ENCODE data around the gene LAMA3.

The LAMA3 gene

GRCh38 chr18:23903971-23904370, 214.7 kb downstream of the LAMA3 start:
- Histone ChIP-seq H3K9me3 (ENCODE audit: control insufficient read depth in 2 of 2, low read length in 2 of 2) (no peaks in the 10 kb centered on the region), H3K36me3 (ENCODE audit: control insufficient read depth in 2 of 2, insufficient read depth in 2 of 2, low read length in 2 of 2) (peaks cover 7 to 22% of the 10 kb centered on the region in 2 donors), H3K27ac (ENCODE audit: low read depth in 2 of 2, low read length in 2 of 2) (no peak overlapping the region), H3K4me3 (ENCODE audit: low read length in 2 of 2) (no peak overlapping the region), H3K9ac (ENCODE audit: low read depth in 1 of 2, low read length in 2 of 2) (no peak overlapping the region), H3K4me1 (ENCODE audit: control insufficient read depth in 2 of 2, insufficient read depth in 2 of 2, low read length in 2 of 2) (no peaks in the 10 kb centered on the region), H3K27me3 (ENCODE audit: control insufficient read depth in 2 of 2, insufficient read depth in 2 of 2, low read length in 2 of 2) (no peaks in the 10 kb centered on the region)

DNA sequence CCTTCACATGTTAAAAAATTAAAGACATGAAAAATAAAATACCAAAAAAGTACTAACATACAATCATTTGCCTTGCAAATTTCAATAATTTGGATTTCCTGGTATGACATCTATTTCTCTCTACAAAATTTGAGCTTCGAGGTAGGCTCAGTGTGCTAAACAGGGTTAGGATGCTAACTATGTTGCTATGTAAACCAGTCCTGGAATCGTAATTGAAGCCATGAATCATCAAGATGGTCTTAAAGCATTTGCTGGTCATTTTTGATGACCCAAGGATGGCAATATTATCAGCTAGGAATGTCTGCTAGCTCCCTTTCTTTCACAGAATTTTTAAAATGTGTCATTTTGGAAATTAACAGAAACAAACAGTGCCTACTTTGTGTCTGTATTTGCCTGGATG, 217.4 kb downstream of the LAMA3 start:
- H3K4me1 ChIP-seq (ENCODE audit: control insufficient read depth in 2 of 2, insufficient read depth in 2 of 2, low read length in 2 of 2): no peaks in the 10 kb centered on the region
- no peaks in the 10 kb centered on the region for H3K9me3 ChIP-seq (ENCODE audit: control insufficient read depth in 2 of 2, low read length in 2 of 2)
- no peak overlapping the region for H3K9ac ChIP-seq (ENCODE audit: low read depth in 1 of 2, low read length in 2 of 2)
- no peaks in the 10 kb centered on the region for H3K27me3 ChIP-seq (ENCODE audit: control insufficient read depth in 2 of 2, insufficient read depth in 2 of 2, low read length in 2 of 2)
- H3K4me3 ChIP-seq (ENCODE audit: low read length in 2 of 2): no peak overlapping the region
- peaks cover 6 to 29% of the 10 kb centered on the region in 2 donors for H3K36me3 ChIP-seq (ENCODE audit: control insufficient read depth in 2 of 2, insufficient read depth in 2 of 2, low read length in 2 of 2)
- H3K27ac ChIP-seq (ENCODE audit: low read depth in 2 of 2, low read length in 2 of 2): no peak overlapping the region

DNA sequence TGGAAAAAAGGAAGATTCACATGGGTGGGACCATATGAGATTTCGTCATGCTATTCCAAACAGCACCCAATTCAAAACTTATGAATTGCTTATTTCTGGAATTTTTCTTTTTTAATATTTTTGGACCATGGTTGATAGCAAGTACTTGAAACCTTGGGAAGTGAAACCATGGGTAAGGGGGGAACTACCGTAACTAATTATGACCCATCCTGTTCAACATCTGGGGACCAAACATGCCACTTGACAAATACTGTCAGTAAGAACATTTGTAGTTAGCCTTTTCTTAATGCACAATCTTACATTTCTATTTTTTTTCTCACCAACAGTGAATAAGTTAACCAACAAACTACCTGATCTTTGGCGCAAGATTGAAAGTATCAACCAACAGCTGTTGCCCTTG, 219.6 kb downstream of the LAMA3 start:
- no peaks in the 10 kb centered on the region for H3K27me3 ChIP-seq (ENCODE audit: control insufficient read depth in 2 of 2, insufficient read depth in 2 of 2, low read length in 2 of 2)
- H3K27ac ChIP-seq (ENCODE audit: low read depth in 2 of 2, low read length in 2 of 2): no peak overlapping the region
- H3K9ac ChIP-seq (ENCODE audit: low read depth in 1 of 2, low read length in 2 of 2): no peak overlapping the region
- no peaks in the 10 kb centered on the region for H3K4me1 ChIP-seq (ENCODE audit: control insufficient read depth in 2 of 2, insufficient read depth in 2 of 2, low read length in 2 of 2)
- H3K9me3 ChIP-seq (ENCODE audit: control insufficient read depth in 2 of 2, low read length in 2 of 2): no peaks in the 10 kb centered on the region
- no peak overlapping the region for H3K4me3 ChIP-seq (ENCODE audit: low read length in 2 of 2)
- H3K36me3 ChIP-seq (ENCODE audit: control insufficient read depth in 2 of 2, insufficient read depth in 2 of 2, low read length in 2 of 2): peaks cover 16 to 29% of the 10 kb centered on the region in 2 donors

GRCh38 chr18:23910032-23910431, 220.8 kb downstream of the LAMA3 start:
- H3K27ac ChIP-seq (ENCODE audit: low read depth in 2 of 2, low read length in 2 of 2): no peak overlapping the region
- H3K9ac ChIP-seq (ENCODE audit: low read depth in 1 of 2, low read length in 2 of 2): no peak overlapping the region
- H3K4me3 ChIP-seq (ENCODE audit: low read length in 2 of 2): no peak overlapping the region
- H3K36me3 ChIP-seq (ENCODE audit: control insufficient read depth in 2 of 2, insufficient read depth in 2 of 2, low read length in 2 of 2): peaks cover 13 to 24% of the 10 kb centered on the region in 2 donors
- H3K9me3 ChIP-seq (ENCODE audit: control insufficient read depth in 2 of 2, low read length in 2 of 2): no peaks in the 10 kb centered on the region
- no peaks in the 10 kb centered on the region for H3K27me3 ChIP-seq (ENCODE audit: control insufficient read depth in 2 of 2, insufficient read depth in 2 of 2, low read length in 2 of 2)
- H3K4me1 ChIP-seq (ENCODE audit: control insufficient read depth in 2 of 2, insufficient read depth in 2 of 2, low read length in 2 of 2): no peaks in the 10 kb centered on the region

DNA sequence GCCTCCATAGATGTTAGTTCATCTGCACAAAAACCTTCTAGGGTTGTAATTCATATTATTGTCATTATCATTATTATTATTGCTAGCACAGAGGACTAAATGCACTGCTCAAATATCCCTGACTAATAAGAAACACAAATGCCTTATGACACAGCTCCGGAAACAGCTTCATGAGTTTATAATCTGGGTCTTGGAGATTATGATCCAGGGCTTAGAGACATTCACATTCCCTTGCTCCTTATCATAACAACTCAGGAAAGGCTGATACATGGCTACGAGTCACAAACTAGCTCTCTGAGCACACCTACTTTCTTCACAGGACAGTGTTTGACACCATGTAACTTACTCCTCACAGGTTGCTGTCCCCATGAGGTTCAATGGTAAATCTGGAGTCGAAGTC, 223.1 kb downstream of the LAMA3 start:
- Histone ChIP-seq H3K4me3 (ENCODE audit: low read length in 2 of 2) (no peak overlapping the region), H3K9me3 (ENCODE audit: control insufficient read depth in 2 of 2, low read length in 2 of 2) (no peaks in the 10 kb centered on the region), H3K27me3 (ENCODE audit: control insufficient read depth in 2 of 2, insufficient read depth in 2 of 2, low read length in 2 of 2) (no peaks in the 10 kb centered on the region), H3K36me3 (ENCODE audit: control insufficient read depth in 2 of 2, insufficient read depth in 2 of 2, low read length in 2 of 2) (peaks cover 13% of the 10 kb centered on the region in 2 donors), H3K27ac (ENCODE audit: low read depth in 2 of 2, low read length in 2 of 2) (no peak overlapping the region), H3K9ac (ENCODE audit: low read depth in 1 of 2, low read length in 2 of 2) (no peak overlapping the region), H3K4me1 (ENCODE audit: control insufficient read depth in 2 of 2, insufficient read depth in 2 of 2, low read length in 2 of 2) (no peaks in the 10 kb centered on the region)

GRCh38 chr18:23916338-23916737, 227.1 kb downstream of the LAMA3 start:
- peaks cover 6 to 13% of the 10 kb centered on the region in 2 donors for H3K36me3 ChIP-seq (ENCODE audit: control insufficient read depth in 2 of 2, insufficient read depth in 2 of 2, low read length in 2 of 2)

GRCh38 chr18:23918395-23919032, 229.3 kb downstream of the LAMA3 start:
- Histone ChIP-seq H3K4me1 (ENCODE audit: control insufficient read depth in 2 of 2, insufficient read depth in 2 of 2, low read length in 2 of 2) (no peaks in the 10 kb centered on the region), H3K9ac (ENCODE audit: low read depth in 1 of 2, low read length in 2 of 2) (no peak overlapping the region), H3K27ac (ENCODE audit: low read depth in 2 of 2, low read length in 2 of 2) (no peak overlapping the region), H3K9me3 (ENCODE audit: control insufficient read depth in 2 of 2, low read length in 2 of 2) (no peaks in the 10 kb centered on the region), H3K36me3 (ENCODE audit: control insufficient read depth in 2 of 2, insufficient read depth in 2 of 2, low read length in 2 of 2) (peaks cover 3 to 18% of the 10 kb centered on the region in 2 donors), H3K4me3 (ENCODE audit: low read length in 2 of 2) (no peak overlapping the region), H3K27me3 (ENCODE audit: control insufficient read depth in 2 of 2, insufficient read depth in 2 of 2, low read length in 2 of 2) (peaks cover 0 to 2% of the 10 kb centered on the region in 2 donors)

More at GRCh38 chr18:23916338-23916737, 227.1 kb downstream of the LAMA3 start:
- Histone ChIP-seq H3K27ac (ENCODE audit: low read depth in 2 of 2, low read length in 2 of 2) (no peak overlapping the region), H3K9ac (ENCODE audit: low read depth in 1 of 2, low read length in 2 of 2) (no peak overlapping the region), H3K9me3 (ENCODE audit: control insufficient read depth in 2 of 2, low read length in 2 of 2) (no peaks in the 10 kb centered on the region), H3K4me3 (ENCODE audit: low read length in 2 of 2) (no peak overlapping the region), H3K27me3 (ENCODE audit: control insufficient read depth in 2 of 2, insufficient read depth in 2 of 2, low read length in 2 of 2) (peaks cover 0 to 2% of the 10 kb centered on the region in 2 donors), H3K4me1 (ENCODE audit: control insufficient read depth in 2 of 2, insufficient read depth in 2 of 2, low read length in 2 of 2) (no peaks in the 10 kb centered on the region)

DNA sequence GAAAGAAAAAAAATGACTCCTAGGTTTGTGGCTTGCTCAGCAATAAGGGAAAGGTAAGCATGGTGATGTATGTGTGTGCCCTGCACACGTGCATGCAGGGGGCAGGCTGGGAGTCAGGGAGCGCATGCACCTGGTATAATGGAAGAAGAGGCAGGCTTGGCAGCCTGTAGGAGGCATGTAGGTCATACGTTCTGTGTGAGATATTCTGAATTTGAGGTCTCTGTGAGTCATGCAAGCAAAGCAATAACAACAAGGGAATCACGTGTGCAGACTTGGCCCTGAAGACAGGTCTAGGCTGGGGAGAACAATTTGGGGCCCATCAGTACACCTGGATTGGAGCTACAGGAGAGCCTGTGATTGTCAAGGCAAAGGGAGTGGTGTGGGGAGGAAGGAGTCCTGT, 230.8 kb downstream of the LAMA3 start:
- peaks cover 0 to 2% of the 10 kb centered on the region in 2 donors for H3K27me3 ChIP-seq (ENCODE audit: control insufficient read depth in 2 of 2, insufficient read depth in 2 of 2, low read length in 2 of 2)
- H3K36me3 ChIP-seq (ENCODE audit: control insufficient read depth in 2 of 2, insufficient read depth in 2 of 2, low read length in 2 of 2): peaks cover 3 to 18% of the 10 kb centered on the region in 2 donors
- H3K9ac ChIP-seq (ENCODE audit: low read depth in 1 of 2, low read length in 2 of 2): no peak overlapping the region
- no peak overlapping the region for H3K4me3 ChIP-seq (ENCODE audit: low read length in 2 of 2)
- no peaks in the 10 kb centered on the region for H3K9me3 ChIP-seq (ENCODE audit: control insufficient read depth in 2 of 2, low read length in 2 of 2)
- H3K27ac ChIP-seq (ENCODE audit: low read depth in 2 of 2, low read length in 2 of 2): no peak overlapping the region
- no peaks in the 10 kb centered on the region for H3K4me1 ChIP-seq (ENCODE audit: control insufficient read depth in 2 of 2, insufficient read depth in 2 of 2, low read length in 2 of 2)

DNA sequence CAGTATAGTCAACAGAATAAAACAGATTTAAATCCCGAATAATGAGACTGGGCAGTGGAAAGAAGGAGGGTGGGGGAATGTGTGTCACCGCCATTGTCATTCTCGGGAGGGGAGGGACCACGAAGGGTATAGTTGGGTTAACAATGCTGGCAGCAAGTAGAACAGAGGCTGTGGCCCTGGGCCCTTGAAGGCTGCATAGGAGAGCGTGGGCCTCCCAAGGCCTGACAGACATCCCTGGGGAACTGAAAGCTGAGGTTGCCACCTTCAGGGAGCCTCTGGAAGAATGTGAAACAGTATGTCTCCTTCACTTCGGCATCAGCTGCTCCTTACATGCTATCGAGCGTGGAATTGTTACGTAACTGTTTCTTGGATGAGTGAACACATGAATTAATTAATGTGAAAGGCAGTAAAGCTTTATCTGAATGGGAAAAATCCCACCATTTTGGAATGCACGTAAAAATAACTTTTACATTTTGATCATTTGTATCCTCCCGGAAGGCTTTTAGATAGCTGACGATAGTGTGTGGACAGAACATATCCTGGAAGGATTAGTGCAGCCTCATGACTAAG, 232.5 kb downstream of the LAMA3 start:
- H3K9ac ChIP-seq (ENCODE audit: low read depth in 1 of 2, low read length in 2 of 2): no peak overlapping the region
- H3K27me3 ChIP-seq (ENCODE audit: control insufficient read depth in 2 of 2, insufficient read depth in 2 of 2, low read length in 2 of 2): peaks cover 0 to 2% of the 10 kb centered on the region in 2 donors
- peaks cover 3 to 15% of the 10 kb centered on the region in 2 donors for H3K36me3 ChIP-seq (ENCODE audit: control insufficient read depth in 2 of 2, insufficient read depth in 2 of 2, low read length in 2 of 2)
- no peak overlapping the region for H3K27ac ChIP-seq (ENCODE audit: low read depth in 2 of 2, low read length in 2 of 2)
- no peak overlapping the region for H3K4me3 ChIP-seq (ENCODE audit: low read length in 2 of 2)
- no peaks in the 10 kb centered on the region for H3K9me3 ChIP-seq (ENCODE audit: control insufficient read depth in 2 of 2, low read length in 2 of 2)
- no peaks in the 10 kb centered on the region for H3K4me1 ChIP-seq (ENCODE audit: control insufficient read depth in 2 of 2, insufficient read depth in 2 of 2, low read length in 2 of 2)

DNA sequence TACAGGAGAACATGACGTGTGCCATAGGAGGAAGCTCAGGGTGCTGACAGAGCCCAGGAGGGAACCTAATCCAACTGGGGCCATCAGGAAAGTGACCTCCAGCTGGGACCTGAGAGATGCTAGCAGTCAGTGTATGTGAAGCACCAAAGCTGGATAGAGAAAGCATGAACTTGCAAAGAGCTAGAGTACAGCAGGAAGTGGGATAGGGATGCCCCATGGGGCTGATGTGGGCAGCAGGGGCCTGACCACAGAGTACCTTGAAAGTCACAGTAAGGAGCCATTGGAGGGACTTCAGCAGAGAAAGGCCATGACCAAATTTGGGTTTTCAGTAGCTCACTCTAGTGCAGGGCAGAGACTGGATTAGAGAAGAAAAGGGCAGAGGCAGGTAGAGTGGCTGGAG, 233.7 kb downstream of the LAMA3 start:
- Histone ChIP-seq H3K27ac (ENCODE audit: low read depth in 2 of 2, low read length in 2 of 2) (no peak overlapping the region), H3K4me1 (ENCODE audit: control insufficient read depth in 2 of 2, insufficient read depth in 2 of 2, low read length in 2 of 2) (no peaks in the 10 kb centered on the region), H3K36me3 (ENCODE audit: control insufficient read depth in 2 of 2, insufficient read depth in 2 of 2, low read length in 2 of 2) (peaks cover 3 to 15% of the 10 kb centered on the region in 2 donors), H3K27me3 (ENCODE audit: control insufficient read depth in 2 of 2, insufficient read depth in 2 of 2, low read length in 2 of 2) (peaks cover 0 to 2% of the 10 kb centered on the region in 2 donors), H3K4me3 (ENCODE audit: low read length in 2 of 2) (no peak overlapping the region), H3K9ac (ENCODE audit: low read depth in 1 of 2, low read length in 2 of 2) (no peak overlapping the region), H3K9me3 (ENCODE audit: control insufficient read depth in 2 of 2, low read length in 2 of 2) (no peaks in the 10 kb centered on the region)
